Right lobe of liver (tissue), 6 donors: ENCODE results near the gene UNC13B. TPM values are rescaled to one million over a fixed set of nuclear protein-coding genes. Genes with fewer than 3 reads are reported as not detected.

Experiments
- ATAC-seq, 4 donors: fragments of 200-7000 bp; cut with Tn5 transposase; one replicate each; pipeline ENCODE4 v1.9.1; 2020; ENCODE audit warnings: mild to moderate bottlenecking in 4 of 4, moderate library complexity in 4 of 4
- DNase-seq, 3 donors: peaks; one replicate each; pipeline ENCODE4 v3.0.0-alpha.2; 2020
- H3K27ac ChIP-seq, 3 donors: fragments of 200-600 bp; one replicate each; pipeline ENCODE4 v1.8.0; 2022
- H3K27me3 ChIP-seq, 2 donors: fragments of 200-600 bp; one replicate each; pipeline ENCODE4 v1.8.0; 2022
- H3K36me3 ChIP-seq, 4 donors: fragments of 200-600 bp; sonication (generic) in 1 of 4; one replicate each; pipeline versions ENCODE4 v1.5.1 to v1.8.0; 2017 to 2022; ENCODE audit warnings: control low read depth in 1 of 4
- H3K4me1 ChIP-seq, 4 donors: fragments of 200-600 bp; sonication (generic) in 1 of 4; one replicate each; pipeline versions ENCODE4 v1.5.1 to v1.8.0; 2017 to 2022; ENCODE audit warnings: control low read depth in 1 of 4
- H3K4me3 ChIP-seq, 3 donors: fragments of 200-600 bp; one replicate each; pipeline ENCODE4 v1.8.0; 2022
- H3K9me3 ChIP-seq, 4 donors: fragments of 200-600 bp; sonication (generic) in 1 of 4; one replicate each; pipeline versions ENCODE4 v1.5.1 to v1.8.0; 2017 to 2022; ENCODE audit warnings: control low read depth in 1 of 4
- CTCF ChIP-seq, 4 donors: fragments of 200-600 bp in 3 of 4; fragments of 450-650 bp in 1 of 4; IDR thresholded peaks; one replicate each; pipeline versions ENCODE4 v1.5.1 to v1.8.0; 2016 to 2022; ENCODE audit warnings: antibody characterized with exemption in 4 of 4, mild to moderate bottlenecking in 2 of 4
- POLR2A ChIP-seq: fragments of 450-650 bp; IDR thresholded peaks from one replicate; pipeline ENCODE4 v1.6.1; 2017; ENCODE audit warnings: antibody characterized with exemption, mild to moderate bottlenecking
- WGBS: methylation state at CpG from one replicate; pipeline ENCODE4 v1.1.6; 2018; ENCODE audit warnings: low coverage, low lambda C conversion rate; ENCODE audit not compliant: insufficient coverage; ENCODE audit errors: missing lambda C conversion rate; 5-methylcytosine and 5-hydroxymethylcytosine counted together
- intact Hi-C, 2 donors: fragments of 100-400 bp; cut with DNase I; formaldehyde crosslinking; loops; one replicate each; pipeline versions ENCODE4 v1.11.2 to v1.14.1; 2022
- total RNA-seq, 6 experiments: library from RNA; depleted of rRNA in 2 of 6; stranded (reverse); fragments of >200 nt in 2 of 6; fragmentation: NEBNext Ultra II Directional in 3 of 6; extraction: Animal tissue kit (Norgen Biotek cat#: 25700) in 3 of 6; gene quantifications; one replicate each; pipeline versions ENCODE4 v1.1.0 to v1.2.4, GENCODE V29; 2016 to 2023
- donor health status: DM: no; HTN: yes; CAD: no.
- donor health status: DM: no; HTN: no; CAD: no.
- donor health status: DM: no; HTN: no; CAD: no.
- donor health status: DM: no; HTN: yes; CAD: no.
- donor health status: DM: no; HTN: yes; CAD: no.

UNC13B gene
- total RNA-seq, 6 experiments from 2014 or later: 14.5 to 23.0 (median 20.7) TPM

DNA sequence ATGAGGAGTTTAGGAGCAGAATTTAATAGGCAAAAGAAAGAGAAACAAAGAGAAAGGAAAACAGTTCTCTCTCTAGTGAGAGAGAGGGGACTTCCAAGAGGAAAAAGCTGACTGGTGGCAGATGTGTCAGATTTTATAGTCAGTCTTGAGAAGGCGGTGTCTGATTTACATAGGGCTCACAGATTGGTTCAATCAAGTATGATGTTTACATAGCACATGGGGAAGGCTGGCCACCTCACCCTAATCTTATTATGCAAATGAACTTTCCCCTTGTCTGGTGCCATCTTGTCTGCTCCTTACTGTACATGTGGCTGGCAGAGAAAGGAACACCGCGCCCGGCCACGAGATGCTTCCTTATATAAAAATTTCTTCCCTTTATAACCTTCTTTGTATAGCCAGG is 24.7 kb downstream of the UNC13B start:
- WGBS: 97% methylated on average over 5 of the region's 5 CpGs
- H3K27me3 ChIP-seq: no peaks in the 10 kb centered on the region
- DNase-seq (no peak), ATAC-seq (no peak)
- H3K4me1 ChIP-seq: no peaks in the 10 kb centered on the region
- TF ChIP-seq POLR2A: no peak
- TF ChIP-seq CTCF (IDR thresholded peaks at IDR 0.05): no peak
- H3K9me3 ChIP-seq: no peaks in the 10 kb centered on the region
- intact Hi-C loops: no loop called here
- no peaks in the 10 kb centered on the region for H3K36me3 ChIP-seq
- no peak overlapping the region for H3K4me3 ChIP-seq
- no peak overlapping the region for H3K27ac ChIP-seq

DNA sequence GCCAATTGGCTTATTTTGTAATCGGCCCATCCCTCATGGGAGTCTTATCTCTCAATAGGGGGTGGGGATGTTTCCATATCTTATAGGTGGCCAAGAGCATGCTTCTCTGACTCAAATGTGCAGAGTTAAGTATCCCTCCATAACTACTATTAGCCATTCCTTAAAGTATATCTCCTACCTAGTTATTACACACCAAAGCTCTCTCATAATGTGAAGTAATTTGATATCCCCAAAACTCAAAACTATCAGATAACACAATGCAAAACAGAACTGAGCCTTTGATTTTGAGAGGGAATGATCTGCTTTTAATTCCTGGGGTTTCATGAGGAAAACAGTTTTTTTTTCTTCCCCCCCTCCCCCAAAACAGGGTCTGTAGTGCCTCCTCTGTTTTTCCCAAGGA is 28.4 kb downstream of the UNC13B start:
- peaks cover 0 to 11% (median 2%) of the 10 kb centered on the region in 4 donors for H3K9me3 ChIP-seq
- no peak overlapping the region for H3K27ac ChIP-seq
- ATAC-seq: no peak
- no peak for DNase-seq
- intact Hi-C loops: no loop called here
- no peaks in the 10 kb centered on the region for H3K27me3 ChIP-seq
- no peaks in the 10 kb centered on the region for H3K36me3 ChIP-seq
- no peaks in the 10 kb centered on the region for H3K4me1 ChIP-seq
- H3K4me3 ChIP-seq: no peak overlapping the region
- no CpG with 5 or more reads among the region's 1 CpG for WGBS
- TF ChIP-seq POLR2A (no peak), CTCF (IDR thresholded peaks at IDR 0.05) (no peak)

DNA sequence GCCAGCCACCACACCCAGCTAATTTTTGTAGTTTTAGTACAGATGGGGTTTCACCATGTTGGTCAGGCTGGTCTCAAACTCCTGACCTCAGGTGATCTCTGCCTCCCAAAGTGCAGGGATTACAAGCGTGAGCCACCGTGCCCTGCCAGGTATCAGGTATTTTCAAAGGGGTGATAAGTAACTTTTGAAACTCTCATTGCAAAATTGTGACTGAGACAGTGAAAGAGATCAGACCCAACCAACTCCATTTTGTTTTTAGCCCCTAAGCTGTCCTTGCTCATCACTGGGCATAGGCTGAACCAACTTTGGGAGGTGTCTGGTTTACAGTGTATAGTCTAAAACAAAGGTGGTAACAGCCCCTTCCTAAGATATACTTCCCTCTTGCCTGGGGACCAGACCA is 29.3 kb downstream of the UNC13B start:
- H3K4me1 ChIP-seq: no peaks in the 10 kb centered on the region
- peaks cover 0 to 11% (median 2%) of the 10 kb centered on the region in 4 donors for H3K9me3 ChIP-seq
- WGBS: 100% methylated on average over 2 of the region's 2 CpGs
- no peaks in the 10 kb centered on the region for H3K36me3 ChIP-seq
- no peak overlapping the region for H3K4me3 ChIP-seq
- no peak for DNase-seq
- H3K27ac ChIP-seq: no peak overlapping the region
- intact Hi-C loops: no loop called here
- no peaks in the 10 kb centered on the region for H3K27me3 ChIP-seq
- no peak for ATAC-seq
- no peak for TF ChIP-seq POLR2A
- no peak for TF ChIP-seq CTCF (IDR thresholded peaks at IDR 0.05)

DNA sequence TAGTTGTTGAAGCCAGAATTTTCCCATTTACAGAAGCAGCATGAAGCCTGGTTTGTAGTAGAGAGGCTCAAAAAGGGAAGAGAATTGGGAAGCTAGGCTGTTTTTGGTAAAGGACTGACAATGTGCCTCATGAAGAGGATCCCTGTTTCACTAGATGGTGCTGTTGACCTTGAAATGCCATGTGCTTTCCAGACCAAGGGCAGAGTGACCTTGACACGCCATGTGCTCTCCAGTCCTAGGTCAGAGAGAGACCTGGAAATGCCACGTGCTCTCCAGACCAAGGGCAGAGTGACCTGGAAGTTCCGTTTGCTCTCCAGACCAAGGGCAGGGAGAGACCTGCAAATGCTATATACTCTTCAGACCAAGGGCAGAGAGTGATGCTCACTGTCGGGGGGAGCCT is 32.0 kb downstream of the UNC13B start:
- WGBS: 90% methylated on average over 2 of the region's 4 CpGs
- no peak overlapping the region for H3K27ac ChIP-seq

More for the DNA sequence above, 32.0 kb downstream of the UNC13B start:
- peaks cover 0 to 11% (median 2%) of the 10 kb centered on the region in 4 donors for H3K9me3 ChIP-seq
- intact Hi-C loops: no loop called here
- ATAC-seq (no peak), DNase-seq (no peak)
- H3K4me1 ChIP-seq: no peaks in the 10 kb centered on the region
- no peaks in the 10 kb centered on the region for H3K27me3 ChIP-seq
- H3K36me3 ChIP-seq: no peaks in the 10 kb centered on the region
- TF ChIP-seq POLR2A: no peak
- peak in 1 of 4 donors; percentile 17 for TF ChIP-seq CTCF (IDR thresholded peaks at IDR 0.05)
- H3K4me3 ChIP-seq: no peak overlapping the region
